GM10266 (cell line): ENCODE measurements around the gene ACKR2.
"Not testable (repeated sequence)": the region's sequence is repeated elsewhere in the genome, so short reads cannot be mapped to it uniquely, and the experiment has no call there.

Experiments
- DNase-seq: peaks from one replicate; pipeline ENCODE4 v3.0.0; 2012; ENCODE audit errors: extremely low spot score
- TF ChIP-seq, protein P1 (sequence below): IDR thresholded peaks from 2 replicates; pipeline ENCODE4 v1.5.1; 2012; ENCODE audit warnings: mild to moderate bottlenecking, low read depth; ENCODE audit not compliant: control insufficient read depth, insufficient read depth; ENCODE audit errors: missing control alignments

Gene ACKR2

GRCh38 chr3:42801784-42802183 is 7.5 kb upstream of the ACKR2 start:
- TF ChIP-seq, protein P1, sequence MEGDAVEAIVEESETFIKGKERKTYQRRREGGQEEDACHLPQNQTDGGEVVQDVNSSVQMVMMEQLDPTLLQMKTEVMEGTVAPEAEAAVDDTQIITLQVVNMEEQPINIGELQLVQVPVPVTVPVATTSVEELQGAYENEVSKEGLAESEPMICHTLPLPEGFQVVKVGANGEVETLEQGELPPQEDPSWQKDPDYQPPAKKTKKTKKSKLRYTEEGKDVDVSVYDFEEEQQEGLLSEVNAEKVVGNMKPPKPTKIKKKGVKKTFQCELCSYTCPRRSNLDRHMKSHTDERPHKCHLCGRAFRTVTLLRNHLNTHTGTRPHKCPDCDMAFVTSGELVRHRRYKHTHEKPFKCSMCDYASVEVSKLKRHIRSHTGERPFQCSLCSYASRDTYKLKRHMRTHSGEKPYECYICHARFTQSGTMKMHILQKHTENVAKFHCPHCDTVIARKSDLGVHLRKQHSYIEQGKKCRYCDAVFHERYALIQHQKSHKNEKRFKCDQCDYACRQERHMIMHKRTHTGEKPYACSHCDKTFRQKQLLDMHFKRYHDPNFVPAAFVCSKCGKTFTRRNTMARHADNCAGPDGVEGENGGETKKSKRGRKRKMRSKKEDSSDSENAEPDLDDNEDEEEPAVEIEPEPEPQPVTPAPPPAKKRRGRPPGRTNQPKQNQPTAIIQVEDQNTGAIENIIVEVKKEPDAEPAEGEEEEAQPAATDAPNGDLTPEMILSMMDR = no peak
- no peak for DNase-seq

- no peak for DNase-seq
- TF ChIP-seq, protein P1 = no peak
Measured at GRCh38 chr3:42802876-42803413, 6.3 kb upstream of the ACKR2 start.

- peak; percentile 25 for DNase-seq
- TF ChIP-seq, protein P1 = no peak
Measured at GRCh38 chr3:42803414-42804105, 5.7 kb upstream of the ACKR2 start.

GRCh38 chr3:42804106-42804830 is 5.0 kb upstream of the ACKR2 start, which contains the start of gene HIGD1A:
HIGD1A (minus strand) TSS chr3:42804490; CDS start chr3:42794253, 10,237 bp downstream.
- TF ChIP-seq, protein P1 = no peak
- DNase-seq = peak; percentile 96

DNA sequence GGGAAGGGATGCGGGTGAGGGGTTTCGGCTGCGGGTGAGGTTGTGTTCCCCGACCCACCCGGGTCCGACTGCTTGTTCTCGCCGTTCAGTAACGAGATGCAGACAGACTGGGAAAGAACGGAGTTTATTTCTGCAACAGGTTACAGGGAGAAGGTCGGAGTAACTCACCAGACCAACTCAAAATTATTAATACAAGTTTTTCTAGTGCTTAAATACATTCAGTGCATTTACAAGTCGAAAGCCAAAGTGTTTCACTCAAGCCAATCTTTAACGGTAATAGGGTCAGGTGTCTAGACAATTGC is 4.5 kb upstream of the ACKR2 start:
- no peak for DNase-seq
- TF ChIP-seq, protein P1 = no peak

DNA sequence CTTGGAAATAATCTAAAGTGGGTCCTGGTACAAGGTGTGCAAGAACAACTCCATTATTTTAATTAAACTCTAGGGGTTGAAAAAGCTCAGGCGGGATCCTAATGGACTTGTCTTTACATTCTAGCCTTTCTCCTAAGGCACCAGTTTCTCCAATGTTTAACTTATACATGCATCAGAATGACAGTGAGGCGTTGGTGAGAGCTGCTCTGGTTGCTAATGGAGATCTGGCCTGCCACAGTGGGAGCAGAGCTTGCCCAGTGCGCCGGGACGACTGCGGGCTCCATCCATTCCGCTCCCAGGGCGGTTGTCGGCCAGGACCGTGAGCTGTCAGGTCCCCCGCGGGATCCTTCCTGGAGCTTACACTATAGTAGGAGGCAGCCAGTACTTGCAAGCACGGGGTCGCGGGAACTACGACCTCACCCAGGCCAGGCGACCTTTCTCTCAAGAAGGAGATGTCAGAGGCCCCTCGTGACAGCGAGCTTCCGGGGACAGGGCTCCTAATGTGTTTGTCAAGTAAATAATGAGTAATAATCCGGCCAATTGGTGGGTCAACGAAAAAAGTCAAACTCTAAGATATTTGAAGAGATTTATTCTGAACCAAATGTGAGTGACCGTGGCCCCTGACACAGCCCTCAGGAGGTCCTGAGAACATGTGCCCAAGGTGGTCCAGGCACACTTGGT is 4.0 kb upstream of the ACKR2 start:
- DNase-seq = no peak
- TF ChIP-seq, protein P1 = no peak

DNA sequence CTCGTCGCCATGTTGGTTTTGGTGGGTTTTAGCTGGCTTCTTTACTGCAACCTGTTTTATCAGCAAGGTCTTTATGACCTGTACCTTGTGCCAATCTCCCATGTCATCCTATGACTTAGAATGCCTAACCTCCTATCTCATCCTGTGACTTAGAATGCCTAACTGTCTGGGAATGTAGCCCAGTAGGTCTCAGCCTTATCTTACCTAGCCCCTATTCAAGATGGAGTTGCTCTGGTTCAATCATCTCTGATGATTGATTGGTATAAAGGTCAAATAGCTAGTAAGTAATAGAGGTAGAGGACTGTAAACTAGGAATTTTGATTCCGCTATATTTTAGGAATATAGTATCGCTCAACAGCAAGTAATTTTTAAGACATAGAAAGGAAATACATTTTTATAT is 1.3 kb upstream of the ACKR2 start:
- no peak for DNase-seq

DNA sequence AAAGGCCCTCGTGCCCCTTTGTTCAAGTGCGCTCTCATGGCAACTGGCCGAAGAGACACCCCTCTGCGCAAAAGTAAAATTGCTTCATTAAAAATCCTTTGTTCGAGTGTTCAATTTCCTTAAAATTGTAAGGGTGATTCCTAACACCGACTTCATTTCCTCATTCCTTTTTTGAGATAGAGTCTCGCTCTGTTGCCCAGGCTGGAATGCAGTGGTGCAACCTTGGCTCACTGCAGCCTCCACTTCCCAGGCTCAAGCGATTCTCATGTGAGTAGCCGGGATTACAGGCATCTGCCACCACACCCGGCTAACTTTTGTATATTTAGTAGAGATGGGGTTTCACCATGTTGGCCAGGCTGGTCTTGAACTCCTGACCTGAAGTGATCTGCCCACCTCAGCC is 1.5 kb downstream of the ACKR2 start:
- DNase-seq = not testable (repeated sequence)

More for the DNA sequence above, 1.3 kb upstream of the ACKR2 start:
- TF ChIP-seq, protein P1 = no peak

GRCh38 chr3:42811118-42811883 is 2.1 kb downstream of the ACKR2 start:
- not testable (repeated sequence) for DNase-seq
